Retinal pigment epithelial cell (primary cell): ENCODE data around the gene PDZD2.

Source experiments
- DNase-seq: peaks from one replicate; pipeline ENCODE4 v3.0.0-alpha.2; 2010; ENCODE audit warnings: low read depth
- H3K4me3 ChIP-seq: 2 replicates; pipeline ENCODE4 v1.5.1; 2011; ENCODE audit warnings: mild to moderate bottlenecking, low read length, control low read depth, moderate library complexity
- CTCF ChIP-seq: conservative IDR thresholded peaks from 2 replicates; pipeline ENCODE4 v1.5.1; 2011; ENCODE audit warnings: low read depth, low read length, control low read depth, inconsistent platforms

PDZD2 gene

GRCh38 chr5:31860726-31861433 is 221.9 kb downstream of the PDZD2 start:
- no peak overlapping the region for H3K4me3 ChIP-seq
- DNase-seq, result no peak
- TF ChIP-seq CTCF, result no peak

- H3K4me3 ChIP-seq, result no peak overlapping the region
Measured at GRCh38 chr5:31861601-31862000, 222.7 kb downstream of the PDZD2 start.

GRCh38 chr5:31863991-31864411 is 225.1 kb downstream of the PDZD2 start:
- no peak overlapping the region for H3K4me3 ChIP-seq
- DNase-seq, result no peak
- TF ChIP-seq CTCF, result no peak

More at GRCh38 chr5:31861601-31862000, 222.7 kb downstream of the PDZD2 start:
- TF ChIP-seq CTCF, result no peak
- DNase-seq, result no peak

- no peak for DNase-seq
- no peak for TF ChIP-seq CTCF
- no peak overlapping the region for H3K4me3 ChIP-seq
Measured at GRCh38 chr5:31866166-31866565, 227.2 kb downstream of the PDZD2 start.

GRCh38 chr5:31867219-31867618 is 228.3 kb downstream of the PDZD2 start:
- no peak for TF ChIP-seq CTCF
- no peak for DNase-seq
- H3K4me3 ChIP-seq, result no peak overlapping the region

- TF ChIP-seq CTCF, result no peak
- no peak overlapping the region for H3K4me3 ChIP-seq
- no peak for DNase-seq
Measured at GRCh38 chr5:31880449-31880848, 241.5 kb downstream of the PDZD2 start.

- no peak overlapping the region for H3K4me3 ChIP-seq
- TF ChIP-seq CTCF, result no peak
- DNase-seq, result no peak
Measured at GRCh38 chr5:31884896-31885295, 246.0 kb downstream of the PDZD2 start.
